MM.1S (cell line): ENCODE data around the gene FN3K.

Source experiments
- DNase-seq: peaks from one replicate; pipeline ENCODE4 v3.0.0-alpha.2; 2015
- H2AFZ ChIP-seq: fragments of 300-600 bp; sonication (generic); 2 replicates; pipeline ENCODE4 v1.6.0; 2016; ENCODE audit warnings: antibody characterized with exemption, low read length
- H3F3A ChIP-seq: fragments of 300-600 bp; sonication (generic); 2 replicates; pipeline ENCODE4 v1.6.1; 2016; ENCODE audit warnings: mild to moderate bottlenecking, antibody characterized with exemption, low read length, moderate library complexity, mixed read lengths; ENCODE audit not compliant: insufficient read depth
- H3K27ac ChIP-seq: fragments of 300-600 bp; sonication (generic); 2 replicates; pipeline ENCODE4 v1.5.1; 2016; ENCODE audit warnings: mild to moderate bottlenecking, low read length
- H3K27me3 ChIP-seq: fragments of 300-600 bp; sonication (generic); replicated peaks from 2 replicates; pipeline ENCODE4 v1.6.0; 2016; ENCODE audit warnings: low read length; ENCODE audit not compliant: insufficient read depth
- H3K36me3 ChIP-seq: fragments of 300-600 bp; sonication (generic); replicated peaks from 2 replicates; pipeline ENCODE4 v1.6.1; 2016; ENCODE audit warnings: mild to moderate bottlenecking, low read length, mixed read lengths; ENCODE audit not compliant: insufficient read depth
- H3K4me1 ChIP-seq: fragments of 300-600 bp; sonication (generic); 2 replicates; pipeline ENCODE4 v1.6.1; 2016; ENCODE audit warnings: low read length, mixed read lengths
- H3K4me2 ChIP-seq: fragments of 300-600 bp; sonication (generic); 2 replicates; pipeline ENCODE4 v1.6.0; 2016; ENCODE audit warnings: low read depth, low read length
- H3K4me3 ChIP-seq: fragments of 300-600 bp; sonication (generic); 2 replicates; pipeline ENCODE4 v1.5.1; 2016; ENCODE audit warnings: low read length, mixed read lengths
- H3K79me2 ChIP-seq: fragments of 300-600 bp; sonication (generic); 2 replicates; pipeline ENCODE4 v1.6.1; 2016; ENCODE audit warnings: mixed run types, low read length, mixed read lengths
- H3K9ac ChIP-seq: fragments of 300-600 bp; sonication (generic); 2 replicates; pipeline ENCODE4 v1.6.1; 2016; ENCODE audit warnings: low read length, mixed read lengths
- H3K9me2 ChIP-seq: fragments of 300-600 bp; sonication (generic); replicated peaks from 2 replicates; pipeline ENCODE4 v1.6.1; 2016; ENCODE audit warnings: mild to moderate bottlenecking, low read length, mixed read lengths; ENCODE audit not compliant: insufficient read depth
- H3K9me3 ChIP-seq: fragments of 300-600 bp; sonication (generic); replicated peaks from 2 replicates; pipeline ENCODE4 v1.6.1; 2016; ENCODE audit warnings: mild to moderate bottlenecking, low read length, mixed read lengths; ENCODE audit not compliant: insufficient read depth
- H4K20me1 ChIP-seq: fragments of 300-600 bp; sonication (generic); 2 replicates; pipeline ENCODE4 v1.6.1; 2016; ENCODE audit warnings: mild to moderate bottlenecking, low read length, moderate library complexity, mixed read lengths; ENCODE audit not compliant: insufficient read depth
- EZH2 ChIP-seq: fragments of 300-600 bp; sonication (generic); optimal IDR thresholded peaks from 2 replicates; pipeline ENCODE3; 2017; ENCODE audit warnings: low read depth, mild to moderate bottlenecking, antibody characterized with exemption, low read length, mixed read lengths
- EZH2phosphoT487 ChIP-seq: fragments of 300-600 bp; sonication (generic); IDR thresholded peaks from 2 replicates; pipeline ENCODE4 v1.6.1; 2018; ENCODE audit warnings: antibody characterized with exemption, low read length
- TF ChIP-seq, protein P1 (sequence below): fragments of 300-600 bp; sonication (generic); IDR thresholded peaks from 2 replicates; pipeline ENCODE4 v1.5.1; 2016; ENCODE audit warnings: antibody characterized with exemption, low read length, mixed read lengths

Gene FN3K

DNA sequence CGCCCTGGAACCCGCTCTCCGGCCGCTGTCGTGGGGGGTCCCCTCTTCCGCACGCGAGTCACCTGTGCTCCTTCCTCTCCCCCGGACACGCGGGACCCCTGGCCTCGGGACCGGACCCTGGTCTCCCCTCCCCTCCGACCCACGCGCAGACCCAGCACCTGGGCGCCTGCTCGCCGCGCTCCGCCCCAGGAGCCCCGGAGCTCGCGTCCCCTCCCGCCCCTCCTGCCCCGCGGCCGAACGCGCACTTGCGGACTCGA lies 37.7 kb upstream of the FN3K start:
- Histone ChIP-seq H2AFZ (no peak overlapping the region), H3K9ac (no peak overlapping the region), H3K4me3 (peak overlapping the region; percentile 53; the same call in 1 of the 2 replicates), H3K36me3 (no peaks in the 10 kb centered on the region), H3K9me3 (no peaks in the 10 kb centered on the region), H3F3A (no peaks in the 10 kb centered on the region), H3K27ac (no peak overlapping the region), H3K79me2 (peaks cover 10% of the 10 kb centered on the region; the same call in 1 of the 2 replicates), H4K20me1 (no peaks in the 10 kb centered on the region), H3K9me2 (no peaks in the 10 kb centered on the region), H3K4me2 (peak overlapping the region; percentile 65), H3K4me1 (peaks cover 4% of the 10 kb centered on the region; the same call in 1 of the 2 replicates), H3K27me3 (no peaks in the 10 kb centered on the region)
- no peak for DNase-seq
- TF ChIP-seq EZH2phosphoT487, result no peak

DNA sequence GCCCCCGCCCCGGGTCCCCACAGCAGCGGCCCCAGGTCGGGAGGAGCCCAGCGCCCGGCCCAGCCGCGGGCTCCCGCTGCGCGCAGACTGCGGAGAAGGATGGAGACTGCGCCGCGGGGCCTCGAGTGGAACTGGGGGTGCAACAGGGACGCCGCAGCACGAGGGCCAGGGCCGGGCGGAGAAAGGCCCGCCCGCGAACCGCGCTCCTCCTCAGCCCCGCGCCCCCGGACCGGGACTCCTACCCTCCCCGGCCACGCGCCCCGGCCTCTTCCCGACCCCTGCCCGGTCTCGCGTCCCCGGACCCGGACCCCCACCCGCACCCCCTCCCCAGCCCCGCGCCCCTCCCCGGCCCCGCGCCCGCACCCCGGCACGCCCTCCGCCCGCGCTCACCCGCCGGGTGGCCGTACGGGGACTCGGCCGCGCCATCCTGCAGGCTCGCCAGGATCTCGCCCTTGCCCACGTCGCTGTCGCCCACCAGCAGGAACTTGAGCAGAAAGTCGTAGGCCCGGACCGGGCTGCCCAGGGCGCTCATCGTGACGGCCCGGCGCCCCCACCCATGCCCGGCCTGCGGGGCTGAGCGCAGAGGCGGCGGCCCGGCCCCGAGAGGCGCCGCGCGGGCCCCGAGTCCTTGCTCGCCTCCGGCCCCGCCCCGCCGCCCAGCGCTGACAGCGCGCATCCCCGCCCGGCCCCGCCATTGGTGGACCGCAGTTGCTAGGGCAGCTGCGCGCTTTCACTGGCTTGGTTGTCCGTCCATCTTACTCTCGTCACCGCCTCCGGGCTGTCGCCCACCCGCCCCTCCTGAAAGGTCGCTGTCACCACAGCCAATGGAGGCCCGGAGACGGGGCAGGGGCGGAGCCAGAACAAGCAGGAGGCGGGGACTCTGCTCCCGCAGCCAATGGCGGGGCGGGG lies 37.1 kb upstream of the FN3K start, which contains the start of gene RAB40B:
Gene RAB40B (minus strand): TSS at position 634 of the 909 bp plus-strand sequence. CDS start 102 bp downstream, at position 532.
- TF ChIP-seq EZH2, result no peak
- TF ChIP-seq EZH2phosphoT487, result no peak
- TF ChIP-seq, protein P1, sequence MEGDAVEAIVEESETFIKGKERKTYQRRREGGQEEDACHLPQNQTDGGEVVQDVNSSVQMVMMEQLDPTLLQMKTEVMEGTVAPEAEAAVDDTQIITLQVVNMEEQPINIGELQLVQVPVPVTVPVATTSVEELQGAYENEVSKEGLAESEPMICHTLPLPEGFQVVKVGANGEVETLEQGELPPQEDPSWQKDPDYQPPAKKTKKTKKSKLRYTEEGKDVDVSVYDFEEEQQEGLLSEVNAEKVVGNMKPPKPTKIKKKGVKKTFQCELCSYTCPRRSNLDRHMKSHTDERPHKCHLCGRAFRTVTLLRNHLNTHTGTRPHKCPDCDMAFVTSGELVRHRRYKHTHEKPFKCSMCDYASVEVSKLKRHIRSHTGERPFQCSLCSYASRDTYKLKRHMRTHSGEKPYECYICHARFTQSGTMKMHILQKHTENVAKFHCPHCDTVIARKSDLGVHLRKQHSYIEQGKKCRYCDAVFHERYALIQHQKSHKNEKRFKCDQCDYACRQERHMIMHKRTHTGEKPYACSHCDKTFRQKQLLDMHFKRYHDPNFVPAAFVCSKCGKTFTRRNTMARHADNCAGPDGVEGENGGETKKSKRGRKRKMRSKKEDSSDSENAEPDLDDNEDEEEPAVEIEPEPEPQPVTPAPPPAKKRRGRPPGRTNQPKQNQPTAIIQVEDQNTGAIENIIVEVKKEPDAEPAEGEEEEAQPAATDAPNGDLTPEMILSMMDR, result no peak
- Histone ChIP-seq H3K79me2 (peaks cover 9% of the 10 kb centered on the region; the same call in 1 of the 2 replicates), H3K27me3 (no peaks in the 10 kb centered on the region), H3K4me2 (peak within 1 kb of the TSS; percentile 95), H3K4me1 (peaks cover 4% of the 10 kb centered on the region; the same call in 1 of the 2 replicates), H3K4me3 (peak within 1 kb of the TSS; percentile 80), H2AFZ (peak within 1 kb of the TSS; percentile 89), H3K36me3 (no peaks in the 10 kb centered on the region), H4K20me1 (no peaks in the 10 kb centered on the region), H3F3A (no peaks in the 10 kb centered on the region), H3K27ac (no peak within 1 kb of the TSS), H3K9ac (peak within 1 kb of the TSS; percentile 45; the same call in 1 of the 2 replicates), H3K9me2 (no peaks in the 10 kb centered on the region), H3K9me3 (no peaks in the 10 kb centered on the region)
- DNase-seq, result peak; percentile 98

DNA sequence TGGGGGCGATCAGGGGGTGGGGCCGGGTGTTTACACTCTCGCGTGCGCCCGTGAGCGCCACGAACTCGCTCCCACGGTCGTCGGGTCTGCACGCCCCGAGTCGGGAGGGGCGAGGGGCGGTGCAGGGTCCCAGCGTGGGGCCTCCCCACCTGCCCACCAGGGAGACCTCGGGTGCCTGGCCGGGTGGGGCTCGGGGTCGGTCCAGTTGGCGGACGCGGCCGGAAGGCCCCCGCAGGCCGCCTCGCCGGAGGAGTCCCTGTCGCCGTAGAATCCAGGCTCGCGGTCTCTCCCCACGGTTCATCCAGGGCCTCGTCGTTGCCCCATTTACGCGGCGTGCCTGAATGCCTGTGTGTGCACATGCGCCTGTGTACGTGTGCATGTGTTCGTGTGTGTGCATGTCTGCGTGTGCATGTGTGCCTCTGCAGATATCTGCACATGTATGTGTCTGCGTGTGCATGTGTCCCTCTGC lies 36.4 kb upstream of the FN3K start:
- Histone ChIP-seq H3K36me3 (no peaks in the 10 kb centered on the region), H3F3A (no peaks in the 10 kb centered on the region), H3K4me1 (peaks cover 4% of the 10 kb centered on the region; the same call in 1 of the 2 replicates), H3K4me3 (peak overlapping the region; percentile 80), H4K20me1 (no peaks in the 10 kb centered on the region), H2AFZ (peak overlapping the region; percentile 89), H3K9ac (peak overlapping the region; percentile 37; the same call in 1 of the 2 replicates), H3K27me3 (no peaks in the 10 kb centered on the region), H3K79me2 (peaks cover 7% of the 10 kb centered on the region; the same call in 1 of the 2 replicates), H3K4me2 (peak overlapping the region; percentile 95), H3K9me2 (no peaks in the 10 kb centered on the region), H3K9me3 (no peaks in the 10 kb centered on the region), H3K27ac (no peak overlapping the region)
- TF ChIP-seq EZH2, result no peak
- peak; percentile 20 for DNase-seq

DNA sequence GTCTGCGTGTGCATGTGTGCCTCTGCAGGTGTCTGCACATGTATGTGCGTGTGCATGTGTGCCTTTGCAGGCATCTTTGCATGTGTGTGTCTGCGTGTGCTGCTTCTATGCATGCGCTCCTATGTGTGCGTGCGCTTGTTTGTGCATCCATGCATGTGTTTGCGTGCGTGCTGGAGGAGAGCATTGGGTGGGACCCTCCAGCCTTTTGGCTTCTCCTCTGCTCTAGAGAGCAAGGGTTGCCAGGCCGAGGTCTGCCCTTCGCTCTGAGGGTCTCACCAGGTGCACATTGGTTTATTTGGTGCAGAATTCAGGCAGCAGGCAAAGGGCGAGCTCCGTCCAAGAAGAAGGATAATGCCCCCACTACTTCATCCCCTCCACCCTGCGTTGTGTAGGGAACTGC lies 35.9 kb upstream of the FN3K start:
- Histone ChIP-seq H3K27ac (no peak overlapping the region), H3K36me3 (no peaks in the 10 kb centered on the region), H3K79me2 (peaks cover 7% of the 10 kb centered on the region; the same call in 1 of the 2 replicates), H3K4me2 (peak overlapping the region; percentile 95), H3K9me3 (no peaks in the 10 kb centered on the region), H3K9ac (no peak overlapping the region), H3F3A (no peaks in the 10 kb centered on the region), H3K27me3 (no peaks in the 10 kb centered on the region), H3K9me2 (no peaks in the 10 kb centered on the region), H4K20me1 (no peaks in the 10 kb centered on the region), H2AFZ (no peak overlapping the region; the same call in 1 of the 2 replicates), H3K4me3 (peak overlapping the region; percentile 80), H3K4me1 (peaks cover 4% of the 10 kb centered on the region; the same call in 1 of the 2 replicates)
- no peak for DNase-seq
- TF ChIP-seq EZH2 (no peak), EZH2phosphoT487 (no peak)
- TF ChIP-seq, protein P1, result no peak
